Natural killer cell (primary cell): ENCODE data around the gene MPP1. TPM values are rescaled to one million over a fixed set of nuclear protein-coding genes. Genes with fewer than 3 reads are reported as not detected.

Source experiments
- ATAC-seq, 3 donors: fragments of 150-1000 bp in 2 of 3; fragments of 200-7000 bp in 1 of 3; cut with Tn5 transposase; 1 replicate in 1 of 3; 2 replicates in 2 of 3; pipeline ENCODE4 v1.10.0; 2021; ENCODE audit warnings: mild to moderate bottlenecking in 2 of 3, moderate library complexity in 2 of 3
- DNase-seq, 2 donors: peaks; one replicate each; pipeline versions ENCODE4 v3.0.0 to v3.0.0-alpha.2; 2013 to 2021; ENCODE audit warnings: mixed read lengths in 1 of 2
- H3K27ac ChIP-seq: one replicate; pipeline ENCODE4 v1.5.1; 2013; ENCODE audit warnings: mild to moderate bottlenecking, low read length
- H3K27me3 ChIP-seq: one replicate; pipeline ENCODE4 v1.6.1; 2013; ENCODE audit warnings: low read length; ENCODE audit not compliant: control insufficient read depth, insufficient read depth
- H3K36me3 ChIP-seq: one replicate; pipeline ENCODE4 v1.6.1; 2013; ENCODE audit warnings: low read length; ENCODE audit not compliant: control insufficient read depth, insufficient read depth
- H3K4me1 ChIP-seq: one replicate; pipeline ENCODE4 v1.6.1; 2013; ENCODE audit warnings: low read length; ENCODE audit not compliant: control insufficient read depth, insufficient read depth
- H3K4me3 ChIP-seq: one replicate; pipeline ENCODE4 v1.5.1; 2013; ENCODE audit warnings: low read length
- H3K9me3 ChIP-seq: one replicate; pipeline ENCODE4 v1.6.1; 2013; ENCODE audit warnings: low read length; ENCODE audit not compliant: control insufficient read depth, insufficient read depth
- H3K27ac Mint-ChIP-seq, 2 donors: one replicate each; pipeline ENCODE4 v1.8.0; 2022; ENCODE audit warnings: mild to moderate bottlenecking in 2 of 2, mixed read lengths in 2 of 2, moderate library complexity in 1 of 2
- H3K27me3 Mint-ChIP-seq, 2 donors: one replicate each; pipeline ENCODE4 v1.8.0; 2022; ENCODE audit warnings: low read depth in 2 of 2, mixed read lengths in 2 of 2
- H3K36me3 Mint-ChIP-seq: one replicate; pipeline ENCODE4 v1.8.0; 2022; ENCODE audit warnings: mixed read lengths
- H3K4me1 Mint-ChIP-seq, 2 donors: one replicate each; pipeline ENCODE4 v1.8.0; 2022; ENCODE audit warnings: mixed read lengths in 2 of 2
- H3K4me3 Mint-ChIP-seq: one replicate; pipeline ENCODE4 v1.8.0; 2022; ENCODE audit warnings: mild to moderate bottlenecking, moderate library complexity, mixed read lengths
- H3K9me3 Mint-ChIP-seq, 2 donors: one replicate each; pipeline ENCODE4 v1.8.0; 2022; ENCODE audit warnings: mixed read lengths in 2 of 2
- WGBS: methylation state at CpG from one replicate; pipeline ENCODE4 v1.1.7; 2013; ENCODE audit warnings: missing lambda C conversion rate; ENCODE audit not compliant: insufficient coverage; 5-methylcytosine and 5-hydroxymethylcytosine counted together
- intact Hi-C: fragments of 100-400 bp; cut with micrococcal nuclease; formaldehyde crosslinking; loops from one replicate; pipeline ENCODE4 v1.14.2; 2022
- total RNA-seq, 4 donors: library from RNA; stranded (reverse); fragments of 120-200 nt in 1 of 4; gene quantifications; one replicate each; pipeline versions ENCODE4 v1.2.3 to v1.2.4, GENCODE V29; 2013 to 2022
- TF ChIP-seq, protein P1 (sequence below): fragments of 200-600 bp; IDR thresholded peaks from one replicate; pipeline ENCODE4 v1.8.0; 2022; ENCODE audit warnings: antibody characterized with exemption

Gene MPP1
- total RNA-seq, 3 donors from 2014 or later (not counting 1 experiment from before 2014, with no cell fraction given): 20.8 to 36.7 (median 27.0) TPM

DNA sequence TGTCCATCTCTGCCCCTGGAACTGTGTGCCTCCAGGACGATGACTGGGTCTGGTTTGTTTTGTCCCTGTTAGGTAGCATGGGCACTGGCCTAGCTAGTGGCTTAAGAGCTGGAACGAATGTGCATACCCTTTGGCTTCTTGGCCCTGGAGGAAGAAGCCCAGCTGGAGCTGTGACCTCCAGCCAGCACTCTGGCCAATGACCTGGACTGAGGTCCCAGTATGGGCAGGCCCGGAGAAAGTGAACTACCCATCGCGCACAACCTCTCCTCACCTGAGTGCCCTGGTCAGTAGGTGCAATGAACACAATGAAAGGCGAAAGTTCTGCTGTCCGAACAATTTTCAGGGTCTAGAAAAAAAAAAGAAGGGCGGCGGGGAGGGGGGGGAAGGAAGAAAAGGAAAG is 24.3 kb downstream of the MPP1 start:
- H3K36me3 Mint-ChIP-seq: no peaks in the 10 kb centered on the region
- H3K36me3 ChIP-seq: peaks cover 6% of the 10 kb centered on the region

DNA sequence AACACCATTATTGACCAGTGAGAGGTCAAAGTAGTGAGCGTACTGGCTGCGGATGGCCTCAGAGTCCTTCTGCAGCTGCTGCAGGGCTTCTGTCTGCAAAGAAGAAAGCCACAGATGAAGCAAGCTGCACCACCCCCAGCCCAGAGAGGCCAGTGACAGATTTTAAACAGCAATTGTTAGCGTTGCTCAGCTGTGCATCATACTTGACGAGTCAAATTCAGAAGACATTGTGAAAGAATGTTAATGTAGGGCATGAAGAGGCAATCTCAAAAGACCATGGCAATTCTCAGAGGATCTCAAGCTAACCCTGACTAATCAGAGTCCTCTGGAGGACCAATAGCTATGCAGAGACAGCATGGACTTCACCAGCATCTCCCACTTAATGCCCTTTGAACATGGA is 26.0 kb downstream of the MPP1 start:
- Histone ChIP-seq H3K4me1 (no peaks in the 10 kb centered on the region), H3K4me3 (no peak overlapping the region), H3K9me3 (no peaks in the 10 kb centered on the region), H3K27ac (no peak overlapping the region), H3K27me3 (no peaks in the 10 kb centered on the region), H3K36me3 (peaks cover 22% of the 10 kb centered on the region)
- TF ChIP-seq, protein P1, sequence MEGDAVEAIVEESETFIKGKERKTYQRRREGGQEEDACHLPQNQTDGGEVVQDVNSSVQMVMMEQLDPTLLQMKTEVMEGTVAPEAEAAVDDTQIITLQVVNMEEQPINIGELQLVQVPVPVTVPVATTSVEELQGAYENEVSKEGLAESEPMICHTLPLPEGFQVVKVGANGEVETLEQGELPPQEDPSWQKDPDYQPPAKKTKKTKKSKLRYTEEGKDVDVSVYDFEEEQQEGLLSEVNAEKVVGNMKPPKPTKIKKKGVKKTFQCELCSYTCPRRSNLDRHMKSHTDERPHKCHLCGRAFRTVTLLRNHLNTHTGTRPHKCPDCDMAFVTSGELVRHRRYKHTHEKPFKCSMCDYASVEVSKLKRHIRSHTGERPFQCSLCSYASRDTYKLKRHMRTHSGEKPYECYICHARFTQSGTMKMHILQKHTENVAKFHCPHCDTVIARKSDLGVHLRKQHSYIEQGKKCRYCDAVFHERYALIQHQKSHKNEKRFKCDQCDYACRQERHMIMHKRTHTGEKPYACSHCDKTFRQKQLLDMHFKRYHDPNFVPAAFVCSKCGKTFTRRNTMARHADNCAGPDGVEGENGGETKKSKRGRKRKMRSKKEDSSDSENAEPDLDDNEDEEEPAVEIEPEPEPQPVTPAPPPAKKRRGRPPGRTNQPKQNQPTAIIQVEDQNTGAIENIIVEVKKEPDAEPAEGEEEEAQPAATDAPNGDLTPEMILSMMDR: no peak
- H3K4me1 Mint-ChIP-seq: peaks cover 0 to 14% of the 10 kb centered on the region in 2 donors
- ATAC-seq (no peak), DNase-seq (no peak)
- H3K9me3 Mint-ChIP-seq: no peaks in the 10 kb centered on the region
- H3K36me3 Mint-ChIP-seq: peaks cover 4% of the 10 kb centered on the region
- no peaks in the 10 kb centered on the region for H3K27me3 Mint-ChIP-seq
- H3K4me3 Mint-ChIP-seq: no peak overlapping the region
- 72% methylated on average over 3 of the region's 4 CpGs for WGBS
- H3K27ac Mint-ChIP-seq: no peak overlapping the region
- intact Hi-C loops: no loop called here

More for the DNA sequence above, 24.3 kb downstream of the MPP1 start:
- no peak overlapping the region for H3K27ac Mint-ChIP-seq
- no peaks in the 10 kb centered on the region for H3K9me3 Mint-ChIP-seq
- H3K4me1 ChIP-seq: no peaks in the 10 kb centered on the region
- H3K27me3 Mint-ChIP-seq: no peaks in the 10 kb centered on the region
- TF ChIP-seq, protein P1: no peak
- no peak for DNase-seq
- intact Hi-C loops: no loop called here
- peaks cover 0 to 12% of the 10 kb centered on the region in 2 donors for H3K4me1 Mint-ChIP-seq
- WGBS: 95% methylated on average over 3 of the region's 9 CpGs
- H3K27ac ChIP-seq: no peak overlapping the region
- ATAC-seq: no peak
- no peaks in the 10 kb centered on the region for H3K9me3 ChIP-seq
- no peaks in the 10 kb centered on the region for H3K27me3 ChIP-seq
- no peak overlapping the region for H3K4me3 Mint-ChIP-seq
- no peak overlapping the region for H3K4me3 ChIP-seq

DNA sequence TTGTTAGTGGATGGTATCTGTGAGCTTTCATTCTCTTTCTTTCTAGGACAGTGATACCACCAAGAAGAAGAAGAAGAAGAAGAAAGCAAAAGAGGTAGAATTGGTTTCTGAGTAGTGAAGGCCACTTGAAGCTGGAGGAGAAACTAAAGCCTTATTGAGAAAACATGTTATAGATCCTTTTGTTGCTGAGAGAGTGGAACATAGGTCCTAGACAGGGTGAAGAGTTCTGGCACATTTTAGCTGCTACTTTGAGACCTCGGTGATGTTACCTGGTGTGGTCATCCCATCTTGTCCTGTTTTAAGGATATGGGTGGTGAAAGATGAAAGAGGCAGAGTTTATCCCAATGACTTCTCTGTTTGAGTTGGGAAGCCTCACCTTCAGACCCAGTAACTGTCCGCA is 28.5 kb downstream of the MPP1 start:
- TF ChIP-seq, protein P1: no peak
- DNase-seq (no peak), ATAC-seq (no peak)
- no peaks in the 10 kb centered on the region for H3K27me3 ChIP-seq
- no peaks in the 10 kb centered on the region for H3K27me3 Mint-ChIP-seq
- H3K36me3 ChIP-seq: peaks cover 32% of the 10 kb centered on the region
- H3K27ac ChIP-seq: no peak overlapping the region
- peaks cover 8% of the 10 kb centered on the region for H3K36me3 Mint-ChIP-seq
- H3K27ac Mint-ChIP-seq: no peak overlapping the region
- H3K4me3 Mint-ChIP-seq: no peak overlapping the region
- H3K4me1 ChIP-seq: no peaks in the 10 kb centered on the region
- intact Hi-C loops: no loop called here
- H3K9me3 ChIP-seq: no peaks in the 10 kb centered on the region
- H3K4me1 Mint-ChIP-seq: peaks cover 0 to 4% of the 10 kb centered on the region in 2 donors
- no peaks in the 10 kb centered on the region for H3K9me3 Mint-ChIP-seq
- WGBS: 94% methylated on average over 2 of the region's 2 CpGs
- no peak overlapping the region for H3K4me3 ChIP-seq
